HAP-1 (cell line): ENCODE data around the gene MDM2.

Source experiments
- DNase-seq, 2 experiments: peaks; one replicate each; pipeline ENCODE4 v3.0.0-alpha.2; 2016 to 2020; ENCODE audit warnings: low spot score in 2 of 2
- H3K27me3 ChIP-seq: fragments of 250-450 bp; sonication (Bioruptor Pico); 2 replicates; pipeline ENCODE4 v1.5.1; 2020; ENCODE audit warnings: low read depth, mild to moderate bottlenecking, moderate library complexity
- H3K36me3 ChIP-seq: fragments of 250-450 bp; sonication (Bioruptor Pico); replicated peaks from 2 replicates; pipeline ENCODE4 v1.5.1; 2020; ENCODE audit warnings: mild to moderate bottlenecking
- H3K4me1 ChIP-seq: fragments of 250-450 bp; sonication (Bioruptor Pico); 2 replicates; pipeline ENCODE4 v1.5.1; 2020; ENCODE audit warnings: mild to moderate bottlenecking
- H3K4me3 ChIP-seq: fragments of 250-450 bp; sonication (Bioruptor Pico); 2 replicates; pipeline ENCODE4 v1.5.1; 2020; ENCODE audit warnings: mild to moderate bottlenecking, moderate library complexity
- H3K9me3 ChIP-seq: fragments of 250-450 bp; sonication (Bioruptor Pico); 2 replicates; pipeline ENCODE4 v1.5.1; 2020; ENCODE audit warnings: mild to moderate bottlenecking, moderate library complexity
- in situ Hi-C: fragments of 300-500 bp; cut with MboI; formaldehyde crosslinking; loops from 3 replicates; pipeline ENCODE4 v1.14.3; 2020; ENCODE audit warnings: low sequenced_read_pairs, inconsistent platforms, mixed read lengths

MDM2 gene

DNA sequence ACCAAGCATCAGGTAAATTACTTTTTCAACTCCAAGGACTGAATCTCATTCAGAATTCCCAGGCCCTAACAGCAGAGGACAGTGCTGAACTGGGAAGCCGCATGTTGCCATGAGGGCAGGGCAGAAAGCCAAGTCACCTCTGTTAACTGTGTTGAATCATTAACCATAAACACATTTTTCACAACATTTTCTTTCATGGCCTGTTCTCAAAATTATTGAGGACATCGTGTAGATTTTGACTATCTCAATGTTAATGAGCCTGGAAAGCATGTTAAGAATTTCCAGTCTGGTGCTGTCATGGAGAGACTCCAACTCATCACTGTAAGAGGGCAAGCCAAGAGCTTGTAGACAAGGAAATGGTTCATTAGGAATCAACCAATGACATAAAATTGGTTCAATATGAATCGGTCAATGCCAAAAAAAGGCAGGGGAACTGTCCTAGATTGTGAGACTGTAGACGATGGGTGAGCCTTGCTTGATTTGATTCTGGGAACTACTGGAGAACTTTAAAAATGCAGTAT, 91.3 kb downstream of the MDM2 start:
- DNase-seq, result no peak
- in situ Hi-C loops, result no loop called here
- no peaks in the 10 kb centered on the region for H3K4me1 ChIP-seq

DNA sequence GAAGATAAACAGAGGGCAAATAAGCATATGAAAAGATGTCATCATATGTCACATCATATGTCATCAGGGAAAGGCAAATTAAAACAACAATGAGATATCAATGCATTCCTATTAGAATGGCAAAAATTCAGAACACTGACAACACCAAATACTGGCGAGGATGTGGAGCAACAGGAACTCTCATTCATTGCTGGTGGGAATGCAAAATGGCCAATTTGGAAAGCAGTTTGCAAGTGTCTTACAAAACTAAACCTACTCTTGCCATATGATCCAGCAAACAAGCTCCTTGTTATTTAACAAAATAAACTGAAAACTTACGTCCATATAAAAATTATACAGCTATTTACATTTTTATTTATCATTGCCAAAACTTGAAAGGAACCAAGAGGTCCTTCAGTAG, 92.3 kb downstream of the MDM2 start:
- no peaks in the 10 kb centered on the region for H3K36me3 ChIP-seq
- in situ Hi-C loops, result no loop called here
- peaks cover 3% of the 10 kb centered on the region; the same call in 1 of the 2 replicates for H3K27me3 ChIP-seq
- H3K9me3 ChIP-seq, result no peaks in the 10 kb centered on the region
- H3K4me1 ChIP-seq, result no peaks in the 10 kb centered on the region
- no peak overlapping the region for H3K4me3 ChIP-seq
- no peak for DNase-seq

More for the DNA sequence above, 91.3 kb downstream of the MDM2 start:
- Histone ChIP-seq H3K27me3 (peaks cover 3% of the 10 kb centered on the region; the same call in 1 of the 2 replicates), H3K9me3 (no peaks in the 10 kb centered on the region), H3K4me3 (no peak overlapping the region), H3K36me3 (no peaks in the 10 kb centered on the region)
